NB4 (cell line): ENCODE measurements around the gene SERBP1.

Experiments
- CTCF ChIP-seq: IDR thresholded peaks from one replicate; pipeline ENCODE4 v1.5.1; 2012; ENCODE audit warnings: low read depth, low read length
- MAX ChIP-seq: IDR thresholded peaks from 2 replicates; pipeline ENCODE4 v1.6.1; 2011; ENCODE audit warnings: low read depth, low read length
- POLR2A ChIP-seq: IDR thresholded peaks from 2 replicates; pipeline ENCODE4 v1.6.1; 2011; ENCODE audit warnings: mild to moderate bottlenecking; ENCODE audit not compliant: insufficient read length; ENCODE audit errors: extremely low read depth

DNA sequence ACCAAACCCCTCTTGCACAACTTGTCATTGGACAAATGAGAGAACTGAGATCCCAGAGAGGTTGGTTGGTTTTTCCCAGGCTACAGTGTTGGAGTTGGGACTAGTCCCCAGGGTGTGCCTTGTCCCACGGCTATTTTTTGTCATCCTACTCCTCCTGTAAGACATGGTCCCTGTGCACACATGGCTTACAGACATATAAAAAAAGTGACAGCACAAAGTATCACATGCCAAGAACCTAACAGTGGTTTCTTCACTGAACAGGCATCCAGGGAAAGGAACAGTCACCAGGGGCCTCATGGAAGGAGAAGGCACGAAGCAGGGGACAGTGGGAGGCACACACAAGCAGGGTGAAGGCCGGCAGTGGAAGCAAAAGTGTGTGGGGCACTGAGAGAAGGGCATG lies 36.5 kb downstream of the SERBP1 start:
- TF ChIP-seq CTCF (no peak), POLR2A (no peak), MAX (no peak)
